Caco-2 (cell line): ENCODE data around the gene PPP2R1A. TPM values are rescaled to one million over a fixed set of nuclear protein-coding genes. Genes with fewer than 3 reads are reported as not detected.
A peak's percentile ranks its signal among the peaks of the same experiment; 100 is the strongest.

ENCODE experiments used
- BruUV-seq: library from RNA; stranded (reverse); fragments of 400-500 nt; replicated peaks from 2 replicates; lab custom pipeline; 2021; lab: Mats Ljungman, UMichigan
- CTCF ChIA-PET: fragments of 300-600 bp; sonication (Branson Sonifier 250); formaldehyde crosslinking; loops from one replicate; lab custom pipeline; 2022; ENCODE audit warnings: antibody characterized with exemption; lab: Charles Lee
- POLR2A ChIA-PET: fragments of 300-600 bp; sonication (Branson Sonifier 250); formaldehyde crosslinking; loops from one replicate; lab custom pipeline; 2022; ENCODE audit warnings: antibody characterized with exemption; lab: Charles Lee
- DNase-seq, 2 experiments: peaks; one replicate each; pipeline versions ENCODE4 v3.0.0 to v3.0.0-alpha.2; 2020 to 2022
- H3K27me3 ChIP-seq: replicated peaks from 2 replicates; pipeline ENCODE4 v1.6.0; 2011; ENCODE audit warnings: low read length; ENCODE audit not compliant: control insufficient read depth, insufficient read depth
- H3K36me3 ChIP-seq: 2 replicates; pipeline ENCODE4 v1.5.1; 2011; ENCODE audit warnings: low read length; ENCODE audit not compliant: control insufficient read depth, insufficient read depth
- H3K4me1 ChIP-seq: fragments of 250-450 bp; sonication (Bioruptor Pico); 2 replicates; pipeline ENCODE4 v1.5.1; 2020; ENCODE audit warnings: mild to moderate bottlenecking
- H3K4me3 ChIP-seq: 2 replicates; pipeline ENCODE4 v1.5.1; 2011; ENCODE audit warnings: low read depth, mild to moderate bottlenecking, control low read depth, low read length
- H3K9me3 ChIP-seq: fragments of 250-450 bp; sonication (Bioruptor Pico); 2 replicates; pipeline ENCODE4 v1.5.1; 2020; ENCODE audit warnings: mild to moderate bottlenecking, moderate library complexity
- H3K27ac Mint-ChIP-seq: one replicate; pipeline ENCODE4 v1.8.0; 2022; ENCODE audit warnings: mixed read lengths; ENCODE audit not compliant: unreplicated experiment
- H3K27me3 Mint-ChIP-seq: one replicate; pipeline ENCODE4 v1.8.0; 2022; ENCODE audit warnings: mixed read lengths; ENCODE audit not compliant: insufficient read depth, unreplicated experiment
- H3K36me3 Mint-ChIP-seq: one replicate; pipeline ENCODE4 v1.8.0; 2022; ENCODE audit warnings: mild to moderate bottlenecking, mixed read lengths; ENCODE audit not compliant: insufficient read depth, unreplicated experiment
- H3K4me1 Mint-ChIP-seq: one replicate; pipeline ENCODE4 v1.8.0; 2022; ENCODE audit warnings: low read depth, mixed read lengths; ENCODE audit not compliant: unreplicated experiment
- H3K4me3 Mint-ChIP-seq: one replicate; pipeline ENCODE4 v1.8.0; 2022; ENCODE audit warnings: mild to moderate bottlenecking, moderate library complexity, mixed read lengths; ENCODE audit not compliant: unreplicated experiment
- H3K9me3 Mint-ChIP-seq: one replicate; pipeline ENCODE4 v1.8.0; 2022; ENCODE audit warnings: mixed read lengths; ENCODE audit not compliant: unreplicated experiment
- intact Hi-C: fragments of 100-400 bp; cut with micrococcal nuclease; formaldehyde crosslinking; loops from one replicate; pipeline ENCODE4 v1.10.0; 2022; ENCODE audit not compliant: unreplicated experiment
- total RNA-seq: library from RNA; stranded (reverse); gene quantifications from 2 replicates; pipeline ENCODE4 v1.2.3, GENCODE V29; 2022
- TF ChIP-seq, protein P1 (sequence below), 2 experiments: fragments of 200-600 bp in 1 of 2; IDR thresholded peaks; 1 replicate in 1 of 2; 2 replicates in 1 of 2; pipeline versions ENCODE4 v1.5.1 to v1.8.0; 2011 to 2022; ENCODE audit warnings: antibody characterized with exemption in 1 of 2, control low read depth in 1 of 2, inconsistent platforms in 1 of 2, low read depth in 1 of 2, low read length in 1 of 2, mild to moderate bottlenecking in 1 of 2, moderate library complexity in 1 of 2; ENCODE audit not compliant: insufficient read depth in 1 of 2, severe bottlenecking in 1 of 2, unreplicated experiment in 1 of 2

PPP2R1A gene
- total RNA-seq, 1 experiment from 2014 or later = 279 TPM

GRCh38 chr19:52176574-52176973 lies 13.3 kb upstream of the PPP2R1A start:
- TF ChIP-seq, protein P1, sequence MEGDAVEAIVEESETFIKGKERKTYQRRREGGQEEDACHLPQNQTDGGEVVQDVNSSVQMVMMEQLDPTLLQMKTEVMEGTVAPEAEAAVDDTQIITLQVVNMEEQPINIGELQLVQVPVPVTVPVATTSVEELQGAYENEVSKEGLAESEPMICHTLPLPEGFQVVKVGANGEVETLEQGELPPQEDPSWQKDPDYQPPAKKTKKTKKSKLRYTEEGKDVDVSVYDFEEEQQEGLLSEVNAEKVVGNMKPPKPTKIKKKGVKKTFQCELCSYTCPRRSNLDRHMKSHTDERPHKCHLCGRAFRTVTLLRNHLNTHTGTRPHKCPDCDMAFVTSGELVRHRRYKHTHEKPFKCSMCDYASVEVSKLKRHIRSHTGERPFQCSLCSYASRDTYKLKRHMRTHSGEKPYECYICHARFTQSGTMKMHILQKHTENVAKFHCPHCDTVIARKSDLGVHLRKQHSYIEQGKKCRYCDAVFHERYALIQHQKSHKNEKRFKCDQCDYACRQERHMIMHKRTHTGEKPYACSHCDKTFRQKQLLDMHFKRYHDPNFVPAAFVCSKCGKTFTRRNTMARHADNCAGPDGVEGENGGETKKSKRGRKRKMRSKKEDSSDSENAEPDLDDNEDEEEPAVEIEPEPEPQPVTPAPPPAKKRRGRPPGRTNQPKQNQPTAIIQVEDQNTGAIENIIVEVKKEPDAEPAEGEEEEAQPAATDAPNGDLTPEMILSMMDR (IDR thresholded peaks at IDR 0.05; ENCODE audit: insufficient read depth in 1 of 2, low read depth in 1 of 2, low read length in 1 of 2, severe bottlenecking in 1 of 2, unreplicated experiment in 1 of 2) = no peak
- peak; percentile 39 to 42 for DNase-seq
- intact Hi-C loops = no loop called here
- Histone ChIP-seq H3K4me3 (no peak overlapping the region), H3K4me1 (peaks cover 10% of the 10 kb centered on the region), H3K9me3 (peaks cover 47% of the 10 kb centered on the region), H3K27me3 (no peaks in the 10 kb centered on the region), H3K36me3 (no peaks in the 10 kb centered on the region)
- no TSS peak for BruUV-seq
- Mint-ChIP-seq H3K4me3 (peak overlapping the region; percentile 35), H3K4me1 (peaks cover 9% of the 10 kb centered on the region), H3K27ac (no peak overlapping the region), H3K36me3 (peaks cover under 1% of the 10 kb centered on the region), H3K9me3 (peaks cover 33% of the 10 kb centered on the region), H3K27me3 (no peaks in the 10 kb centered on the region)
- POLR2A ChIA-PET = interaction anchor here (1.2 kb wide), 1 partner anchor 13 kb away, joined by 25 read pairs; the partner anchor contains the start of gene PPP2R1A
- CTCF ChIA-PET = no interaction called here

DNA sequence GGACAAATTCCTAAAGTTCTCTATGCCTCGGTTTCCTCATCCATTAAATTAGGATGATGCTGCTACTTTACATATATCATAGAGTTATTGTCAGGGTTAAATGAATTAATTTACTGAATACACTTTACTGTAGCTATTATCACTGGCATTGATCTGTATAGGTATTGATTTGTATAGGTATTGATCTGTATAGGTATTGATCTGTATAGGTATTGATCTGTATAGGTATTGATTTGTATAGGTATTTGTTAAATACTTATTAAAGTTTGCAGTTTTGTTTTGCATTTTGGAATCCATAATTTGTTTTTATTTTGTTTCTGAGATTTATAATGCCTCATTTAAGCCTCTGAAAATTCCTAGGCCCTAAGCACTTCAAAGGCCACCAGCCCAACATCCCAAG lies 2.4 kb upstream of the PPP2R1A start:
- POLR2A ChIA-PET = no interaction called here
- Mint-ChIP-seq H3K27ac (no peak overlapping the region), H3K4me3 (no peak overlapping the region), H3K4me1 (peaks cover 18% of the 10 kb centered on the region), H3K9me3 (no peaks in the 10 kb centered on the region), H3K27me3 (no peaks in the 10 kb centered on the region), H3K36me3 (peaks cover 35% of the 10 kb centered on the region)
- CTCF ChIA-PET = no interaction called here
- intact Hi-C loops = loop anchor here (5.0 kb wide), 1 partner anchor 50 kb away; no protein-coding TSS in a partner anchor
- Histone ChIP-seq H3K4me3 (no peak overlapping the region), H3K4me1 (peaks cover 9% of the 10 kb centered on the region), H3K27me3 (no peaks in the 10 kb centered on the region), H3K9me3 (no peaks in the 10 kb centered on the region; the same call in 1 of the 2 replicates), H3K36me3 (no peaks in the 10 kb centered on the region)
- TF ChIP-seq, protein P1 (IDR thresholded peaks at IDR 0.05; ENCODE audit: insufficient read depth in 1 of 2, low read depth in 1 of 2, low read length in 1 of 2, severe bottlenecking in 1 of 2, unreplicated experiment in 1 of 2) = no peak
- no TSS peak for BruUV-seq
- DNase-seq = no peak

- H3K9me3 ChIP-seq = no peaks in the 10 kb centered on the region
- peak overlapping the region; percentile 39 for H3K4me3 ChIP-seq
- BruUV-seq = TSS peak; percentile 92
- intact Hi-C loops = loop anchor here (1.0 to 5.0 kb wide), 3 partner anchors 18 to 50 kb away; partner anchors contain the start of genes ZNF616 and ZNF836
- H3K27ac Mint-ChIP-seq = peak overlapping the region; percentile 98
- no peaks in the 10 kb centered on the region for H3K27me3 ChIP-seq
- H3K4me1 Mint-ChIP-seq = peaks cover 21% of the 10 kb centered on the region
- no peaks in the 10 kb centered on the region for H3K27me3 Mint-ChIP-seq
- ChIA-PET POLR2A (interaction anchor here (0.6 to 1.3 kb wide), 9 partner anchors 9 to 532 kb away, joined by 3 to 25 read pairs (median 5); partner anchors contain the start of gene ZNF616), CTCF (interaction anchor here (0.6 to 1.8 kb wide), 2 partner anchors 50 to 1699 kb away, joined by 4 to 16 read pairs; partner anchors contain the start of gene ZNF616)
- DNase-seq = peak in 1 of 2 experiments; percentile 41
- H3K4me1 ChIP-seq = peaks cover 9% of the 10 kb centered on the region
- no peaks in the 10 kb centered on the region for H3K9me3 Mint-ChIP-seq
- peaks cover 52% of the 10 kb centered on the region for H3K36me3 Mint-ChIP-seq
- peaks cover 2% of the 10 kb centered on the region; the same call in 1 of the 2 replicates for H3K36me3 ChIP-seq
- peak overlapping the region; percentile 81 for H3K4me3 Mint-ChIP-seq
- TF ChIP-seq, protein P1 (IDR thresholded peaks at IDR 0.05; ENCODE audit: insufficient read depth in 1 of 2, low read depth in 1 of 2, low read length in 1 of 2, severe bottlenecking in 1 of 2, unreplicated experiment in 1 of 2) = no peak
Observed at GRCh38 chr19:52188822-52189734, 774 bp upstream of the PPP2R1A start.
